WTC11 (cell line): ENCODE data around the gene FOCAD. TPM values are rescaled to one million over a fixed set of nuclear protein-coding genes. Genes with fewer than 3 reads are reported as not detected.

ENCODE experiments used
- ATAC-seq: fragments of 200-7000 bp; cut with Tn5 transposase; 2 replicates; pipeline ENCODE4 v1.10.0; 2021; ENCODE audit warnings: mild to moderate bottlenecking, moderate library complexity
- CTCF ChIA-PET: fragments of 300-600 bp; sonication (Branson Sonifier 250); formaldehyde crosslinking; loops from one replicate; lab custom pipeline; 2021; ENCODE audit warnings: antibody characterized with exemption; lab: Charles Lee
- POLR2A ChIA-PET: fragments of 350-600 bp; sonication (Branson Sonifier 250); formaldehyde crosslinking; loops from one replicate; lab custom pipeline; 2021; ENCODE audit warnings: antibody characterized with exemption; lab: Charles Lee
- DNase-seq: peaks from one replicate; pipeline ENCODE4 v3.0.0; 2021; ENCODE audit warnings: low spot score
- H3K27ac Mint-ChIP-seq: 2 replicates; pipeline ENCODE4 v1.8.0; 2021; ENCODE audit warnings: mixed read lengths
- H3K27me3 Mint-ChIP-seq: 2 replicates; pipeline ENCODE4 v1.8.0; 2021; ENCODE audit warnings: low read depth, mild to moderate bottlenecking, moderate library complexity, mixed read lengths
- H3K36me3 Mint-ChIP-seq: 2 replicates; pipeline ENCODE4 v1.8.0; 2021; ENCODE audit warnings: mixed read lengths
- H3K4me1 Mint-ChIP-seq: 2 replicates; pipeline ENCODE4 v1.8.0; 2022; ENCODE audit warnings: mixed read lengths
- H3K4me3 Mint-ChIP-seq: 2 replicates; pipeline ENCODE4 v1.8.0; 2021; ENCODE audit warnings: mild to moderate bottlenecking, moderate library complexity, mixed read lengths
- H3K9me3 Mint-ChIP-seq: 2 replicates; pipeline ENCODE4 v1.8.0; 2021; ENCODE audit warnings: mixed read lengths
- ATF1 ChIP-seq: sonication (generic); formaldehyde crosslinking; IDR thresholded peaks from 2 replicates; pipeline ENCODE4 v1.8.1; 2023; ENCODE audit warnings: mild to moderate bottlenecking, moderate library complexity, missing genetic modification reagents
- CBFB ChIP-seq: sonication (generic); formaldehyde crosslinking; IDR thresholded peaks from 2 replicates; pipeline ENCODE4 v1.8.1; 2022; ENCODE audit warnings: mild to moderate bottlenecking, low read depth, missing genetic modification reagents
- NFYB ChIP-seq: sonication (generic); formaldehyde crosslinking; conservative IDR thresholded peaks from 2 replicates; pipeline ENCODE4 v1.8.0; 2022; ENCODE audit warnings: low read depth, missing genetic modification reagents
- NR2C2 ChIP-seq: sonication (generic); formaldehyde crosslinking; IDR thresholded peaks from 2 replicates; pipeline ENCODE4 v1.8.0; 2022; ENCODE audit warnings: mild to moderate bottlenecking, missing genetic modification reagents
- NR3C1 ChIP-seq: sonication (generic); formaldehyde crosslinking; conservative IDR thresholded peaks from 2 replicates; pipeline ENCODE4 v1.8.1; 2023; ENCODE audit warnings: low read depth, mild to moderate bottlenecking, missing genetic modification reagents
- ZNF317 ChIP-seq: sonication (generic); formaldehyde crosslinking; IDR thresholded peaks from 2 replicates; pipeline ENCODE4 v1.8.1; 2023; ENCODE audit warnings: low read depth, mild to moderate bottlenecking, moderate library complexity, missing genetic modification reagents, borderline replicate concordance
- ZNF416 ChIP-seq: fragments of 250-450 bp; sonication (Bioruptor Pico); IDR thresholded peaks from 2 replicates; pipeline ENCODE4 v1.9.0; 2021; ENCODE audit warnings: mild to moderate bottlenecking, inconsistent platforms
- ZNF423 ChIP-seq: fragments of 250-450 bp; sonication (Bioruptor Pico); IDR thresholded peaks from 2 replicates; pipeline ENCODE4 v2.1.2; 2022; ENCODE audit warnings: mild to moderate bottlenecking, moderate library complexity
- total RNA-seq: library from RNA; stranded (reverse); gene quantifications from 3 replicates; pipeline ENCODE4 v1.2.3, GENCODE V29; 2021
- TF ChIP-seq, protein P1 (sequence below): sonication (generic); formaldehyde crosslinking; IDR thresholded peaks from 2 replicates; pipeline ENCODE4 v1.8.1; 2022; ENCODE audit warnings: low read depth, mild to moderate bottlenecking, moderate library complexity, missing genetic modification reagents, borderline replicate concordance
- TF ChIP-seq, protein P2 (sequence below): sonication (generic); formaldehyde crosslinking; IDR thresholded peaks from 2 replicates; pipeline ENCODE4 v1.8.0; 2022; ENCODE audit warnings: mild to moderate bottlenecking, missing genetic modification reagents
- TF ChIP-seq, protein P3 (sequence below): sonication (generic); formaldehyde crosslinking; IDR thresholded peaks from 2 replicates; pipeline ENCODE4 v1.8.0; 2022; ENCODE audit warnings: mild to moderate bottlenecking, missing genetic modification reagents
- TF ChIP-seq, protein P4 (sequence below): sonication (generic); formaldehyde crosslinking; IDR thresholded peaks from 2 replicates; pipeline ENCODE4 v1.8.0; 2023; ENCODE audit warnings: missing genetic modification reagents
- TF ChIP-seq, protein P5 (sequence below): fragments of 250-450 bp; sonication (Bioruptor Pico); IDR thresholded peaks from 2 replicates; pipeline ENCODE4 v1.9.0; 2021; ENCODE audit warnings: mild to moderate bottlenecking
- TF ChIP-seq, protein P6 (sequence below): sonication (generic); formaldehyde crosslinking; IDR thresholded peaks from 2 replicates; pipeline ENCODE4 v1.8.0; 2023; ENCODE audit warnings: missing genetic modification reagents, mild to moderate bottlenecking, borderline replicate concordance
- TF ChIP-seq, protein P7 (sequence below): fragments of 250-450 bp; sonication (Bioruptor Pico); IDR thresholded peaks from 2 replicates; pipeline ENCODE4 v1.9.0; 2021; ENCODE audit warnings: moderate library complexity, mild to moderate bottlenecking, inconsistent platforms, borderline replicate concordance
- TF ChIP-seq, protein P8 (sequence below): sonication (generic); formaldehyde crosslinking; IDR thresholded peaks from 2 replicates; pipeline ENCODE4 v1.8.1; 2022; ENCODE audit warnings: mild to moderate bottlenecking, missing genetic modification reagents, moderate library complexity, borderline replicate concordance
- TF ChIP-seq, protein P9 (sequence below): sonication (generic); formaldehyde crosslinking; IDR thresholded peaks from 2 replicates; pipeline ENCODE4 v1.8.0; 2022; ENCODE audit warnings: mild to moderate bottlenecking, missing genetic modification reagents
- TF ChIP-seq, protein P10 (sequence below): fragments of 250-450 bp; sonication (Bioruptor Pico); IDR thresholded peaks from 2 replicates; pipeline ENCODE4 v1.9.0; 2021; ENCODE audit warnings: mild to moderate bottlenecking

FOCAD gene
- total RNA-seq, 1 experiment from 2014 or later, result 34.3 TPM

DNA sequence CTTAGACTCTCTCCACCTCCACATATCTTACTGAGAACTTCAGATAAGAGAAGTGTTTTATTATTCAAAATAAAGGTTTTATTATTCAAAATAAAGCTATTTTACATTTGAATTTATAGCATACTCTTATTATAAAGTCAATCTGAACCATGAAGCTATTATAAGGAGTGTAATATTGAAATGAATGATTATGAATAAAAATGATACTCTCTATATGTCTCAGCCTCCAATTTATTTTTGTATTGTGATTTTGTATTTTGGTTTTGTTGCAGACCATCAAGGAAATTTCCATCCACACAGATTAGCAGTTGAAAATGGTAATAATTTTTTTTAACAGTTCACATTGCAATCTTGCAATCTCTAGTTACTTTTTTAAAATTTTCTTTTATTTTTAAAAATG lies 10.2 kb downstream of the FOCAD start:
- ChIA-PET POLR2A (interaction anchor here (0.6 kb wide), 1 partner anchor 165 kb away, joined by 3 read pairs; no protein-coding TSS in a partner anchor), CTCF (no interaction called here)
- H3K36me3 Mint-ChIP-seq, result no peaks in the 10 kb centered on the region
- TF ChIP-seq ZNF317 (CRISPR knock-in tag) (no peak), NFYB (CRISPR knock-in tag) (no peak), ATF1 (CRISPR knock-in tag) (no peak), NR3C1 (CRISPR knock-in tag) (no peak), NR2C2 (no peak), CBFB (CRISPR knock-in tag) (no peak), ZNF423 (CRISPR knock-in tag) (no peak), ZNF416 (CRISPR knock-in tag) (no peak)
- TF ChIP-seq, protein P1, sequence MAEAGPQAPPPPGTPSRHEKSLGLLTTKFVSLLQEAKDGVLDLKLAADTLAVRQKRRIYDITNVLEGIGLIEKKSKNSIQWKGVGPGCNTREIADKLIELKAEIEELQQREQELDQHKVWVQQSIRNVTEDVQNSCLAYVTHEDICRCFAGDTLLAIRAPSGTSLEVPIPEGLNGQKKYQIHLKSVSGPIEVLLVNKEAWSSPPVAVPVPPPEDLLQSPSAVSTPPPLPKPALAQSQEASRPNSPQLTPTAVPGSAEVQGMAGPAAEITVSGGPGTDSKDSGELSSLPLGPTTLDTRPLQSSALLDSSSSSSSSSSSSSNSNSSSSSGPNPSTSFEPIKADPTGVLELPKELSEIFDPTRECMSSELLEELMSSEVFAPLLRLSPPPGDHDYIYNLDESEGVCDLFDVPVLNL (CRISPR knock-in tag), result no peak
- TF ChIP-seq, protein P2, sequence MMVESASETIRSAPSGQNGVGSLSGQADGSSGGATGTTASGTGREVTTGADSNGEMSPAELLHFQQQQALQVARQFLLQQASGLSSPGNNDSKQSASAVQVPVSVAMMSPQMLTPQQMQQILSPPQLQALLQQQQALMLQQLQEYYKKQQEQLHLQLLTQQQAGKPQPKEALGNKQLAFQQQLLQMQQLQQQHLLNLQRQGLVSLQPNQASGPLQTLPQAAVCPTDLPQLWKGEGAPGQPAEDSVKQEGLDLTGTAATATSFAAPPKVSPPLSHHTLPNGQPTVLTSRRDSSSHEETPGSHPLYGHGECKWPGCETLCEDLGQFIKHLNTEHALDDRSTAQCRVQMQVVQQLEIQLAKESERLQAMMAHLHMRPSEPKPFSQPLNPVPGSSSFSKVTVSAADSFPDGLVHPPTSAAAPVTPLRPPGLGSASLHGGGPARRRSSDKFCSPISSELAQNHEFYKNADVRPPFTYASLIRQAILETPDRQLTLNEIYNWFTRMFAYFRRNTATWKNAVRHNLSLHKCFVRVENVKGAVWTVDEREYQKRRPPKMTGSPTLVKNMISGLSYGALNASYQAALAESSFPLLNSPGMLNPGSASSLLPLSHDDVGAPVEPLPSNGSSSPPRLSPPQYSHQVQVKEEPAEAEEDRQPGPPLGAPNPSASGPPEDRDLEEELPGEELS (CRISPR knock-in tag), result no peak
- TF ChIP-seq, protein P3, sequence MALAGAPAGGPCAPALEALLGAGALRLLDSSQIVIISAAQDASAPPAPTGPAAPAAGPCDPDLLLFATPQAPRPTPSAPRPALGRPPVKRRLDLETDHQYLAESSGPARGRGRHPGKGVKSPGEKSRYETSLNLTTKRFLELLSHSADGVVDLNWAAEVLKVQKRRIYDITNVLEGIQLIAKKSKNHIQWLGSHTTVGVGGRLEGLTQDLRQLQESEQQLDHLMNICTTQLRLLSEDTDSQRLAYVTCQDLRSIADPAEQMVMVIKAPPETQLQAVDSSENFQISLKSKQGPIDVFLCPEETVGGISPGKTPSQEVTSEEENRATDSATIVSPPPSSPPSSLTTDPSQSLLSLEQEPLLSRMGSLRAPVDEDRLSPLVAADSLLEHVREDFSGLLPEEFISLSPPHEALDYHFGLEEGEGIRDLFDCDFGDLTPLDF (CRISPR knock-in tag), result no peak
- TF ChIP-seq, protein P4, sequence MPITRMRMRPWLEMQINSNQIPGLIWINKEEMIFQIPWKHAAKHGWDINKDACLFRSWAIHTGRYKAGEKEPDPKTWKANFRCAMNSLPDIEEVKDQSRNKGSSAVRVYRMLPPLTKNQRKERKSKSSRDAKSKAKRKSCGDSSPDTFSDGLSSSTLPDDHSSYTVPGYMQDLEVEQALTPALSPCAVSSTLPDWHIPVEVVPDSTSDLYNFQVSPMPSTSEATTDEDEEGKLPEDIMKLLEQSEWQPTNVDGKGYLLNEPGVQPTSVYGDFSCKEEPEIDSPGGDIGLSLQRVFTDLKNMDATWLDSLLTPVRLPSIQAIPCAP (CRISPR knock-in tag), result no peak
- TF ChIP-seq, protein P5, sequence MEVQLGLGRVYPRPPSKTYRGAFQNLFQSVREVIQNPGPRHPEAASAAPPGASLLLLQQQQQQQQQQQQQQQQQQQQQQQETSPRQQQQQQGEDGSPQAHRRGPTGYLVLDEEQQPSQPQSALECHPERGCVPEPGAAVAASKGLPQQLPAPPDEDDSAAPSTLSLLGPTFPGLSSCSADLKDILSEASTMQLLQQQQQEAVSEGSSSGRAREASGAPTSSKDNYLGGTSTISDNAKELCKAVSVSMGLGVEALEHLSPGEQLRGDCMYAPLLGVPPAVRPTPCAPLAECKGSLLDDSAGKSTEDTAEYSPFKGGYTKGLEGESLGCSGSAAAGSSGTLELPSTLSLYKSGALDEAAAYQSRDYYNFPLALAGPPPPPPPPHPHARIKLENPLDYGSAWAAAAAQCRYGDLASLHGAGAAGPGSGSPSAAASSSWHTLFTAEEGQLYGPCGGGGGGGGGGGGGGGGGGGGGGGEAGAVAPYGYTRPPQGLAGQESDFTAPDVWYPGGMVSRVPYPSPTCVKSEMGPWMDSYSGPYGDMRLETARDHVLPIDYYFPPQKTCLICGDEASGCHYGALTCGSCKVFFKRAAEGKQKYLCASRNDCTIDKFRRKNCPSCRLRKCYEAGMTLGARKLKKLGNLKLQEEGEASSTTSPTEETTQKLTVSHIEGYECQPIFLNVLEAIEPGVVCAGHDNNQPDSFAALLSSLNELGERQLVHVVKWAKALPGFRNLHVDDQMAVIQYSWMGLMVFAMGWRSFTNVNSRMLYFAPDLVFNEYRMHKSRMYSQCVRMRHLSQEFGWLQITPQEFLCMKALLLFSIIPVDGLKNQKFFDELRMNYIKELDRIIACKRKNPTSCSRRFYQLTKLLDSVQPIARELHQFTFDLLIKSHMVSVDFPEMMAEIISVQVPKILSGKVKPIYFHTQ (CRISPR knock-in tag), result no peak
- TF ChIP-seq, protein P6, sequence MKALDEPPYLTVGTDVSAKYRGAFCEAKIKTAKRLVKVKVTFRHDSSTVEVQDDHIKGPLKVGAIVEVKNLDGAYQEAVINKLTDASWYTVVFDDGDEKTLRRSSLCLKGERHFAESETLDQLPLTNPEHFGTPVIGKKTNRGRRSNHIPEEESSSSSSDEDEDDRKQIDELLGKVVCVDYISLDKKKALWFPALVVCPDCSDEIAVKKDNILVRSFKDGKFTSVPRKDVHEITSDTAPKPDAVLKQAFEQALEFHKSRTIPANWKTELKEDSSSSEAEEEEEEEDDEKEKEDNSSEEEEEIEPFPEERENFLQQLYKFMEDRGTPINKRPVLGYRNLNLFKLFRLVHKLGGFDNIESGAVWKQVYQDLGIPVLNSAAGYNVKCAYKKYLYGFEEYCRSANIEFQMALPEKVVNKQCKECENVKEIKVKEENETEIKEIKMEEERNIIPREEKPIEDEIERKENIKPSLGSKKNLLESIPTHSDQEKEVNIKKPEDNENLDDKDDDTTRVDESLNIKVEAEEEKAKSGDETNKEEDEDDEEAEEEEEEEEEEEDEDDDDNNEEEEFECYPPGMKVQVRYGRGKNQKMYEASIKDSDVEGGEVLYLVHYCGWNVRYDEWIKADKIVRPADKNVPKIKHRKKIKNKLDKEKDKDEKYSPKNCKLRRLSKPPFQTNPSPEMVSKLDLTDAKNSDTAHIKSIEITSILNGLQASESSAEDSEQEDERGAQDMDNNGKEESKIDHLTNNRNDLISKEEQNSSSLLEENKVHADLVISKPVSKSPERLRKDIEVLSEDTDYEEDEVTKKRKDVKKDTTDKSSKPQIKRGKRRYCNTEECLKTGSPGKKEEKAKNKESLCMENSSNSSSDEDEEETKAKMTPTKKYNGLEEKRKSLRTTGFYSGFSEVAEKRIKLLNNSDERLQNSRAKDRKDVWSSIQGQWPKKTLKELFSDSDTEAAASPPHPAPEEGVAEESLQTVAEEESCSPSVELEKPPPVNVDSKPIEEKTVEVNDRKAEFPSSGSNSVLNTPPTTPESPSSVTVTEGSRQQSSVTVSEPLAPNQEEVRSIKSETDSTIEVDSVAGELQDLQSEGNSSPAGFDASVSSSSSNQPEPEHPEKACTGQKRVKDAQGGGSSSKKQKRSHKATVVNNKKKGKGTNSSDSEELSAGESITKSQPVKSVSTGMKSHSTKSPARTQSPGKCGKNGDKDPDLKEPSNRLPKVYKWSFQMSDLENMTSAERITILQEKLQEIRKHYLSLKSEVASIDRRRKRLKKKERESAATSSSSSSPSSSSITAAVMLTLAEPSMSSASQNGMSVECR (CRISPR knock-in tag), result no peak
- TF ChIP-seq, protein P7, sequence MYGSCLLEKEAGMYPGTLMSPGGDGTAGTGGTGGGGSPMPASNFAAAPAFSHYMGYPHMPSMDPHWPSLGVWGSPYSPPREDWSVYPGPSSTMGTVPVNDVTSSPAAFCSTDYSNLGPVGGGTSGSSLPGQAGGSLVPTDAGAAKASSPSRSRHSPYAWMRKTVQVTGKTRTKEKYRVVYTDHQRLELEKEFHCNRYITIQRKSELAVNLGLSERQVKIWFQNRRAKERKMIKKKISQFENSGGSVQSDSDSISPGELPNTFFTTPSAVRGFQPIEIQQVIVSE (CRISPR knock-in tag), result no peak
- TF ChIP-seq, protein P8, sequence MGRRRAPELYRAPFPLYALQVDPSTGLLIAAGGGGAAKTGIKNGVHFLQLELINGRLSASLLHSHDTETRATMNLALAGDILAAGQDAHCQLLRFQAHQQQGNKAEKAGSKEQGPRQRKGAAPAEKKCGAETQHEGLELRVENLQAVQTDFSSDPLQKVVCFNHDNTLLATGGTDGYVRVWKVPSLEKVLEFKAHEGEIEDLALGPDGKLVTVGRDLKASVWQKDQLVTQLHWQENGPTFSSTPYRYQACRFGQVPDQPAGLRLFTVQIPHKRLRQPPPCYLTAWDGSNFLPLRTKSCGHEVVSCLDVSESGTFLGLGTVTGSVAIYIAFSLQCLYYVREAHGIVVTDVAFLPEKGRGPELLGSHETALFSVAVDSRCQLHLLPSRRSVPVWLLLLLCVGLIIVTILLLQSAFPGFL (CRISPR knock-in tag), result no peak
- TF ChIP-seq, protein P9, sequence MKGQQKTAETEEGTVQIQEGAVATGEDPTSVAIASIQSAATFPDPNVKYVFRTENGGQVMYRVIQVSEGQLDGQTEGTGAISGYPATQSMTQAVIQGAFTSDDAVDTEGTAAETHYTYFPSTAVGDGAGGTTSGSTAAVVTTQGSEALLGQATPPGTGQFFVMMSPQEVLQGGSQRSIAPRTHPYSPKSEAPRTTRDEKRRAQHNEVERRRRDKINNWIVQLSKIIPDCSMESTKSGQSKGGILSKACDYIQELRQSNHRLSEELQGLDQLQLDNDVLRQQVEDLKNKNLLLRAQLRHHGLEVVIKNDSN, result no peak
- TF ChIP-seq, protein P10, sequence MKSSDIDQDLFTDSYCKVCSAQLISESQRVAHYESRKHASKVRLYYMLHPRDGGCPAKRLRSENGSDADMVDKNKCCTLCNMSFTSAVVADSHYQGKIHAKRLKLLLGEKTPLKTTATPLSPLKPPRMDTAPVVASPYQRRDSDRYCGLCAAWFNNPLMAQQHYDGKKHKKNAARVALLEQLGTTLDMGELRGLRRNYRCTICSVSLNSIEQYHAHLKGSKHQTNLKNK (CRISPR knock-in tag), result no peak
- H3K9me3 Mint-ChIP-seq, result no peaks in the 10 kb centered on the region
- H3K27me3 Mint-ChIP-seq, result no peaks in the 10 kb centered on the region
- no peak for DNase-seq
- no peak overlapping the region for H3K27ac Mint-ChIP-seq
- ATAC-seq, result no peak
- H3K4me3 Mint-ChIP-seq, result no peak overlapping the region
- H3K4me1 Mint-ChIP-seq, result peaks cover 17% of the 10 kb centered on the region
